Measurements from ENCODE around the gene MLLT3. TPM values are rescaled to one million over a fixed set of nuclear protein-coding genes. Genes with fewer than 3 reads are reported as not detected.

Gene MLLT3
- total RNA-seq, 1 donor from 2014 or later = 9.4 TPM

GRCh38 chr9:20630241-20630943, 8.1 kb upstream of the MLLT3 start:
- DNase-seq (ENCODE audit: low read depth, low spot score) = no peak

- DNase-seq (ENCODE audit: low read depth, low spot score) = no peak
Observed at GRCh38 chr9:20625003-20625349, 2.7 kb upstream of the MLLT3 start.

GRCh38 chr9:20624201-20625002, 2.1 kb upstream of the MLLT3 start:
- DNase-seq (ENCODE audit: low read depth, low spot score) = no peak

- no peak for DNase-seq (ENCODE audit: low read depth, low spot score)
Observed at GRCh38 chr9:20623748-20624124, 1.4 kb upstream of the MLLT3 start.

- no peak for DNase-seq (ENCODE audit: low read depth, low spot score)
Observed at GRCh38 chr9:20623021-20623747, 885 bp upstream of the MLLT3 start.

- peak; percentile 49 for DNase-seq (ENCODE audit: low read depth, low spot score)
Observed at GRCh38 chr9:20621471-20622329, 599 bp downstream of the MLLT3 start.

- no peak for DNase-seq (ENCODE audit: low read depth, low spot score)
Observed at GRCh38 chr9:20620650-20621470, 1.4 kb downstream of the MLLT3 start.

GRCh38 chr9:20619487-20620200, 2.7 kb downstream of the MLLT3 start:
- no peak for DNase-seq (ENCODE audit: low read depth, low spot score)

GRCh38 chr9:20618361-20618802, 3.9 kb downstream of the MLLT3 start:
- peak; percentile 66 for DNase-seq (ENCODE audit: low read depth, low spot score)

- DNase-seq (ENCODE audit: low read depth, low spot score) = no peak
Observed at GRCh38 chr9:20616808-20617207, 5.5 kb downstream of the MLLT3 start.

GRCh38 chr9:20614602-20615216, 7.6 kb downstream of the MLLT3 start:
- DNase-seq (ENCODE audit: low read depth, low spot score) = no peak

GRCh38 chr9:20611691-20612287, 10.5 kb downstream of the MLLT3 start:
- DNase-seq (ENCODE audit: low read depth, low spot score) = no peak

- DNase-seq (ENCODE audit: low read depth, low spot score) = no peak
Observed at GRCh38 chr9:20610591-20610990, 11.7 kb downstream of the MLLT3 start.

- no peak for DNase-seq (ENCODE audit: low read depth, low spot score)
Observed at GRCh38 chr9:20608582-20608981, 13.7 kb downstream of the MLLT3 start.

GRCh38 chr9:20606652-20607051, 15.6 kb downstream of the MLLT3 start:
- no peak for DNase-seq (ENCODE audit: low read depth, low spot score)

- DNase-seq (ENCODE audit: low read depth, low spot score) = no peak
Observed at GRCh38 chr9:20604562-20604961, 17.7 kb downstream of the MLLT3 start.

GRCh38 chr9:20603524-20604268, 18.6 kb downstream of the MLLT3 start:
- no peak for DNase-seq (ENCODE audit: low read depth, low spot score)

- DNase-seq (ENCODE audit: low read depth, low spot score) = no peak
Observed at GRCh38 chr9:20601292-20601691, 21.0 kb downstream of the MLLT3 start.
